AG04450 (cell line): Measurements from ENCODE around the gene RIPOR1. TPM values are rescaled to one million over a fixed set of nuclear protein-coding genes. Genes with fewer than 3 reads are reported as not detected.

Experiments used
- CTCF ChIA-PET: fragments of 300-600, 350-600 bp; formaldehyde crosslinking; extraction: SDS; loops from one replicate; lab custom pipeline; 2022; ENCODE audit warnings: antibody characterized with exemption, inconsistent platforms; lab: Charles Lee
- POLR2A ChIA-PET: fragments of 350-600 bp; formaldehyde crosslinking; extraction: SDS; loops from one replicate; lab custom pipeline; 2021; ENCODE audit warnings: antibody characterized with exemption, inconsistent platforms; lab: Yijun Ruan, JAX
- DNase-seq: peaks from one replicate; pipeline ENCODE4 v3.0.0-alpha.2; 2011; ENCODE audit warnings: low read depth, low spot score
- H3K27ac ChIP-seq: one replicate; pipeline ENCODE4 v1.5.1; 2012; ENCODE audit warnings: low read depth, low read length, control low read depth
- H3K27me3 ChIP-seq: one replicate; pipeline ENCODE4 v1.6.0; 2012; ENCODE audit warnings: low read length; ENCODE audit not compliant: control insufficient read depth, insufficient read depth
- H3K4me3 ChIP-seq: 2 replicates; pipeline ENCODE4 v1.5.1; 2011; ENCODE audit warnings: mild to moderate bottlenecking, low read depth, low read length, control low read depth
- H3K9me3 ChIP-seq: 2 replicates; pipeline ENCODE4 v1.5.1; 2012; ENCODE audit warnings: low read length; ENCODE audit not compliant: control insufficient read depth, insufficient read depth
- CTCF ChIP-seq: IDR thresholded peaks from 2 replicates; pipeline ENCODE4 v1.5.1; 2011; ENCODE audit warnings: low read depth, low read length, control low read depth, inconsistent platforms
- polyA plus RNA-seq: library from polyadenylated mRNA; depleted of rRNA; stranded (reverse); fragments of >200 nt; gene quantifications from 2 replicates; pipeline ENCODE4 v1.2.3, GENCODE V29; 2011

Gene RIPOR1
- polyA plus RNA-seq, 1 experiment: 9.9 TPM

- ChIA-PET CTCF (interaction anchor here (0.6 to 3.0 kb wide), 12 partner anchors 12 to 254 kb away, joined by 3 to 32 read pairs (median 4); partner anchors contain the start of genes ACD, C16orf86, CARMIL2 and ENKD1), POLR2A (interaction anchor here (0.5 to 3.2 kb wide), 9 partner anchors 10 to 99 kb away, joined by 3 to 21 read pairs (median 4); partner anchors contain the start of genes ACD, PARD6A and RIPOR1)
- H3K27me3 ChIP-seq: no peaks in the 10 kb centered on the region
- TF ChIP-seq CTCF: no peak
- H3K4me3 ChIP-seq: peak overlapping the region; percentile 72
- H3K9me3 ChIP-seq: no peaks in the 10 kb centered on the region; the same call in 1 of the 2 replicates
- DNase-seq: no peak
- peak overlapping the region; percentile 75 for H3K27ac ChIP-seq
Observed at GRCh38 chr16:67561501-67561823, 32.8 kb downstream of the RIPOR1 start.

- peak overlapping the region; percentile 72 for H3K4me3 ChIP-seq
- DNase-seq: peak; percentile 91
- ChIA-PET CTCF (interaction anchor here (0.6 to 3.0 kb wide), 20 partner anchors 10 to 312 kb away, joined by 3 to 32 read pairs (median 4); partner anchors contain the start of genes ACD, C16orf86, CARMIL2 and ENKD1), POLR2A (interaction anchor here (0.5 to 3.2 kb wide), 14 partner anchors 9 to 245 kb away, joined by 3 to 21 read pairs (median 4); partner anchors contain the start of genes ACD, PARD6A, RIPOR1 and TSNAXIP1)
- no peaks in the 10 kb centered on the region; the same call in 1 of the 2 replicates for H3K9me3 ChIP-seq
- no peaks in the 10 kb centered on the region for H3K27me3 ChIP-seq
- H3K27ac ChIP-seq: peak overlapping the region; percentile 75
- no peak for TF ChIP-seq CTCF
Observed at GRCh38 chr16:67561824-67562525, 33.3 kb downstream of the RIPOR1 start.

GRCh38 chr16:67562526-67562917, 33.9 kb downstream of the RIPOR1 start, which contains the start of gene CTCF:
CTCF (plus strand) TSS chr16:67562526; CDS start chr16:67610833, 48,307 bp downstream.
- no peak for DNase-seq
- ChIA-PET CTCF (interaction anchor here (0.7 to 3.0 kb wide), 16 partner anchors 10 to 312 kb away, joined by 3 to 32 read pairs (median 4); partner anchors contain the start of genes ACD, C16orf86, CARMIL2 and ENKD1), POLR2A (interaction anchor here (0.8 to 3.2 kb wide), 14 partner anchors 9 to 315 kb away, joined by 3 to 21 read pairs (median 4); partner anchors contain the start of genes ACD, FHOD1, PARD6A and RIPOR1)
- Histone ChIP-seq H3K4me3 (peak within 1 kb of the TSS; percentile 83), H3K9me3 (no peaks in the 10 kb centered on the region; the same call in 1 of the 2 replicates), H3K27me3 (no peaks in the 10 kb centered on the region), H3K27ac (peak within 1 kb of the TSS; percentile 91)
- peak; percentile 55 for TF ChIP-seq CTCF

- no peaks in the 10 kb centered on the region; the same call in 1 of the 2 replicates for H3K9me3 ChIP-seq
- no peaks in the 10 kb centered on the region for H3K27me3 ChIP-seq
- ChIA-PET POLR2A (interaction anchor here (0.8 to 3.2 kb wide), 11 partner anchors 9 to 316 kb away, joined by 3 to 21 read pairs (median 4); partner anchors contain the start of genes ACD, FHOD1, PARD6A and RIPOR1), CTCF (interaction anchor here (0.5 to 3.0 kb wide), 11 partner anchors 9 to 204 kb away, joined by 3 to 32 read pairs (median 7); partner anchors contain the start of genes C16orf86, CARMIL2 and ENKD1)
- peak overlapping the region; percentile 91 for H3K27ac ChIP-seq
- peak overlapping the region; percentile 83 for H3K4me3 ChIP-seq
- TF ChIP-seq CTCF: 0 out of 2 replicates have a peak, but pooled peaks have one; percentile 1
- DNase-seq: no peak
Observed at GRCh38 chr16:67562918-67563707, 34.5 kb downstream of the RIPOR1 start.
